ENCODE data around the gene TMEM117.

DNA sequence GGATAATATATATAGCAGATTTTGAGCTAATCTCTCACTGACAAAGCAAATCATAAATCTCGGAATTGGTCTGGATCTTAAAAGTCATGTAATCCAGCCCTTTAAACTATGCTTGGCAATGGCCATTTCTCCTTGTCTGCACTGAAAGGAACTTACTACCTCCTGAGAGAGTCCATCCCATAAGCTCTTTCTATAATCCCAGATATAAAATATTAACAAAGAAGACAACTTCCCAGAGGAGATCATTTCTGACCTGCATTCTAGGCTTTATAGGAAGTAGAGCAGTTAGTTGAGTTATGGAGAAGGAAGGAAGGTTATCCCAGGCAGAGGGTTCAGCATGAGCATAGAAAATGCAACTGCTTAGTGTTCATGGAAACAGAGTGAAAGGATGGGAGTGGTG lies 99.7 kb downstream of the TMEM117 start:
- TF ChIP-seq, protein P1, sequence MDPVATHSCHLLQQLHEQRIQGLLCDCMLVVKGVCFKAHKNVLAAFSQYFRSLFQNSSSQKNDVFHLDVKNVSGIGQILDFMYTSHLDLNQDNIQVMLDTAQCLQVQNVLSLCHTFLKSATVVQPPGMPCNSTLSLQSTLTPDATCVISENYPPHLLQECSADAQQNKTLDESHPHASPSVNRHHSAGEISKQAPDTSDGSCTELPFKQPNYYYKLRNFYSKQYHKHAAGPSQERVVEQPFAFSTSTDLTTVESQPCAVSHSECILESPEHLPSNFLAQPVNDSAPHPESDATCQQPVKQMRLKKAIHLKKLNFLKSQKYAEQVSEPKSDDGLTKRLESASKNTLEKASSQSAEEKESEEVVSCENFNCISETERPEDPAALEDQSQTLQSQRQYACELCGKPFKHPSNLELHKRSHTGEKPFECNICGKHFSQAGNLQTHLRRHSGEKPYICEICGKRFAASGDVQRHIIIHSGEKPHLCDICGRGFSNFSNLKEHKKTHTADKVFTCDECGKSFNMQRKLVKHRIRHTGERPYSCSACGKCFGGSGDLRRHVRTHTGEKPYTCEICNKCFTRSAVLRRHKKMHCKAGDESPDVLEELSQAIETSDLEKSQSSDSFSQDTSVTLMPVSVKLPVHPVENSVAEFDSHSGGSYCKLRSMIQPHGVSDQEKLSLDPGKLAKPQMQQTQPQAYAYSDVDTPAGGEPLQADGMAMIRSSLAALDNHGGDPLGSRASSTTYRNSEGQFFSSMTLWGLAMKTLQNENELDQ (tag by site-specific recombination; IDR thresholded peaks at IDR 0.05; ENCODE audit: low read depth), result no peak
- TF ChIP-seq CTCF (tag by site-specific recombination; IDR thresholded peaks at IDR 0.05) (no peak), ZNF184 (tag by site-specific recombination; IDR thresholded peaks at IDR 0.05) (no peak), ZNF239 (tag by site-specific recombination; IDR thresholded peaks at IDR 0.05) (no peak), ZNF221 (tag by site-specific recombination; IDR thresholded peaks at IDR 0.05; ENCODE audit: borderline replicate concordance) (no peak), ZNF138 (tag by site-specific recombination; IDR thresholded peaks at IDR 0.05; ENCODE audit: borderline replicate concordance) (no peak), ZNF274 (IDR thresholded peaks at IDR 0.05; ENCODE audit: low read length) (no peak), ZNF274 (tag by site-specific recombination; IDR thresholded peaks at IDR 0.05; ENCODE audit: borderline replicate concordance) (no peak), TRIM28 (IDR thresholded peaks at IDR 0.05; ENCODE audit: borderline replicate concordance, low read length) (no peak), ZNF768 (tag by site-specific recombination; IDR thresholded peaks at IDR 0.05) (no peak), ZNF426 (tag by site-specific recombination; IDR thresholded peaks at IDR 0.05) (no peak)
- TF ChIP-seq, protein P2, sequence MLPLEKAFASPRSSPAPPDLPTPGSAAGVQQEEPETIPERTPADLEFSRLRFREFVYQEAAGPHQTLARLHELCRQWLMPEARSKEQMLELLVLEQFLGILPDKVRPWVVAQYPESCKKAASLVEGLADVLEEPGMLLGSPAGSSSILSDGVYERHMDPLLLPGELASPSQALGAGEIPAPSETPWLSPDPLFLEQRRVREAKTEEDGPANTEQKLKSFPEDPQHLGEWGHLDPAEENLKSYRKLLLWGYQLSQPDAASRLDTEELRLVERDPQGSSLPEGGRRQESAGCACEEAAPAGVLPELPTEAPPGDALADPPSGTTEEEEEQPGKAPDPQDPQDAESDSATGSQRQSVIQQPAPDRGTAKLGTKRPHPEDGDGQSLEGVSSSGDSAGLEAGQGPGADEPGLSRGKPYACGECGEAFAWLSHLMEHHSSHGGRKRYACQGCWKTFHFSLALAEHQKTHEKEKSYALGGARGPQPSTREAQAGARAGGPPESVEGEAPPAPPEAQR (tag by site-specific recombination; IDR thresholded peaks at IDR 0.05), result no peak
